Heart left ventricle (tissue), 16 donors: ENCODE data around the gene C12orf42. TPM values are rescaled to one million over a fixed set of nuclear protein-coding genes. Genes with fewer than 3 reads are reported as not detected.

Experiments
- ATAC-seq, 4 donors: fragments of 200-7000 bp; cut with Tn5 transposase; one replicate each; pipeline ENCODE4 v1.9.1; 2020 to 2022; ENCODE audit warnings: moderate library complexity in 4 of 4, mild to moderate bottlenecking in 3 of 4, moderate number of reproducible peaks in 1 of 4
- DNase-seq, 5 donors: peaks; one replicate each; pipeline ENCODE4 v3.0.0-alpha.2; 2020
- H3K27ac ChIP-seq, 12 donors: fragments of 200-600 bp; sonication (generic) in 4 of 12; one replicate each; pipeline versions ENCODE4 v1.5.0 to v1.8.0; 2016 to 2022; ENCODE audit warnings: mild to moderate bottlenecking in 2 of 12
- H3K27me3 ChIP-seq, 9 donors: fragments of 200-600 bp; sonication (generic) in 2 of 9; one replicate each; pipeline versions ENCODE4 v1.5.1 to v1.8.0; 2016 to 2022; ENCODE audit warnings: mild to moderate bottlenecking in 3 of 9
- H3K36me3 ChIP-seq, 9 donors: fragments of 200-600 bp; sonication (generic) in 2 of 9; one replicate each; pipeline versions ENCODE4 v1.5.0 to v1.8.0; 2018 to 2022; ENCODE audit warnings: mild to moderate bottlenecking in 2 of 9
- H3K4me1 ChIP-seq, 12 donors: fragments of 200-600 bp; sonication (generic) in 4 of 12; one replicate each; pipeline versions ENCODE4 v1.5.0 to v1.8.0; 2016 to 2022; ENCODE audit warnings: mild to moderate bottlenecking in 3 of 12
- H3K4me3 ChIP-seq, 12 donors: fragments of 200-600 bp; sonication (generic) in 4 of 12; one replicate each; pipeline versions ENCODE4 v1.5.0 to v1.8.0; 2017 to 2022; ENCODE audit warnings: mild to moderate bottlenecking in 9 of 12, moderate library complexity in 4 of 12
- H3K9me3 ChIP-seq, 12 donors: fragments of 200-600 bp; sonication (generic) in 4 of 12; one replicate each; pipeline versions ENCODE4 v1.5.0 to v1.8.0; 2016 to 2022; ENCODE audit warnings: mild to moderate bottlenecking in 1 of 12
- CTCF ChIP-seq, 12 donors: fragments of 200-600 bp; sonication (generic) in 4 of 12; IDR thresholded peaks; one replicate each; pipeline versions ENCODE4 v1.5.0 to v1.8.0; 2018 to 2022; ENCODE audit warnings: antibody characterized with exemption in 12 of 12, mild to moderate bottlenecking in 5 of 12
- POLR2A ChIP-seq, 2 donors: fragments of 450-650 bp; IDR thresholded peaks; one replicate each; pipeline ENCODE4 v1.6.1; 2017; ENCODE audit warnings: antibody characterized with exemption in 2 of 2, mild to moderate bottlenecking in 2 of 2, moderate library complexity in 2 of 2
- WGBS, 4 donors: extraction: QIAGEN DNeasy Blood & Tissue Kit in 2 of 4; methylation state at CpG; one replicate each; pipeline versions ENCODE4 v1.1.5 to v1.1.7; 2013 to 2018; 5-methylcytosine and 5-hydroxymethylcytosine counted together
- intact Hi-C, 10 donors: fragments of 100-400 bp; cut with DNase I; formaldehyde crosslinking; loops; one replicate each; pipeline versions ENCODE4 v1.11.1 to v1.14.2; 2022
- polyA plus RNA-seq, 2 donors: library from polyadenylated mRNA; stranded (reverse); fragments of 200-250 nt; gene quantifications; one replicate each; pipeline ENCODE4 v1.2.3, GENCODE V29; 2013
- total RNA-seq, 9 donors: library from RNA; depleted of rRNA in 2 of 9; stranded (reverse); fragments of >200 nt in 2 of 9; fragmentation: NEBNext Ultra II Directional in 3 of 9; extraction: Animal tissue kit (Norgen Biotek cat#: 25700) in 3 of 9; gene quantifications; one replicate each; pipeline versions ENCODE4 v1.1.0 to v1.2.4, GENCODE V29; 2016 to 2023
- donor health status: ischemic (EF 13 %, LVEDD 7.1; RV severe dilation, severe dysfunction).
- donor health status: healthy with polysubstance abuse.
- donor health status: DM: no; HTN: yes; CAD: no.
- donor health status: DM: no; HTN: no; CAD: no.
- donor health status: ischemic (EF 25% LVEDD 6.9; RV normal size, moderate dysfunction).
- donor health status: ischemic (EF 25% LVEDD 5.7; RV mildly dilated, moderate dysfunction).
- donor health status: healthy.
- donor health status: DM: yes; HTN: yes; CAD: no.
- donor health status: ischemic (EF 35%, LVEDD 5.7; RV mildly dilated, moderate dysfunction).
- donor health status: nonischemic (EF 11% LVEDD 7.7; RV severe dilation, severe dysfunction).
- donor health status: DM: yes; HTN: yes; CAD: no.
- donor health status: PGD.
- donor health status: ischemic (EF 29% LVEDD 5.4; RV normal size, mild dysfunction).
- donor health status: nonischemic (EF 23%, LVEDD 6.1; RV moderate dilation, normal function).

Gene C12orf42
- total and polyA plus RNA-seq, 11 donors, result not detected

GRCh38 chr12:103520686-103521215 is 25.0 kb upstream of the C12orf42 start:
- WGBS, 4 donors, result 71 to 86% (median 79%) methylated on average over 2 of the region's 2 CpGs
- intact Hi-C loops, result no loop called here

GRCh38 chr12:103519632-103520031 is 23.9 kb upstream of the C12orf42 start:
- ATAC-seq, result no peak
- intact Hi-C loops, result no loop called here

More at GRCh38 chr12:103520686-103521215, 25.0 kb upstream of the C12orf42 start:
- DNase-seq (no peak), ATAC-seq (no peak)
- Histone ChIP-seq H3K4me1 (no peaks in the 10 kb centered on the region), H3K9me3 (no peaks in the 10 kb centered on the region), H3K4me3 (no peak overlapping the region), H3K27me3 (peaks cover 0 to 3% (median 0%) of the 10 kb centered on the region in 9 donors), H3K36me3 (no peaks in the 10 kb centered on the region), H3K27ac (no peak overlapping the region)
- no peak for TF ChIP-seq CTCF (IDR thresholded peaks at IDR 0.05)
- TF ChIP-seq POLR2A (IDR thresholded peaks at IDR 0.05), result no peak

GRCh38 chr12:103518899-103519298 is 23.1 kb upstream of the C12orf42 start:
- Histone ChIP-seq H3K4me1 (no peaks in the 10 kb centered on the region), H3K4me3 (no peak overlapping the region), H3K9me3 (no peaks in the 10 kb centered on the region), H3K27me3 (peaks cover 0 to 3% (median 0%) of the 10 kb centered on the region in 9 donors), H3K27ac (no peak overlapping the region), H3K36me3 (no peaks in the 10 kb centered on the region)
- ATAC-seq (no peak), DNase-seq (no peak)
- intact Hi-C loops, result no loop called here
- TF ChIP-seq CTCF (IDR thresholded peaks at IDR 0.05) (no peak), POLR2A (IDR thresholded peaks at IDR 0.05) (no peak)
- 63 to 73% (median 68%) methylated on average over 2 of the region's 2 CpGs for WGBS, 4 donors

More at GRCh38 chr12:103519632-103520031, 23.9 kb upstream of the C12orf42 start:
- WGBS, 4 donors, result 67 to 75% (median 70%) methylated on average over 2 of the region's 2 CpGs
- Histone ChIP-seq H3K27me3 (peaks cover 0 to 3% (median 0%) of the 10 kb centered on the region in 9 donors), H3K9me3 (no peaks in the 10 kb centered on the region), H3K27ac (no peak overlapping the region), H3K36me3 (no peaks in the 10 kb centered on the region), H3K4me1 (no peaks in the 10 kb centered on the region), H3K4me3 (no peak overlapping the region)
- TF ChIP-seq CTCF (IDR thresholded peaks at IDR 0.05) (no peak), POLR2A (IDR thresholded peaks at IDR 0.05) (no peak)
- DNase-seq, result no peak

- peaks cover 0 to 3% (median 0%) of the 10 kb centered on the region in 9 donors for H3K27me3 ChIP-seq
- ATAC-seq (no peak), DNase-seq (no peak)
- TF ChIP-seq POLR2A (IDR thresholded peaks at IDR 0.05) (no peak), CTCF (IDR thresholded peaks at IDR 0.05) (no peak)
- no peaks in the 10 kb centered on the region for H3K9me3 ChIP-seq
- no peaks in the 10 kb centered on the region for H3K4me1 ChIP-seq
- 84 to 93% (median 90%) methylated on average over 3 of the region's 3 CpGs for whole genome bisulfite sequencing, 4 donors
- H3K4me3 ChIP-seq, result no peak overlapping the region
- no peaks in the 10 kb centered on the region for H3K36me3 ChIP-seq
- no peak overlapping the region for H3K27ac ChIP-seq
- intact Hi-C loops, result no loop called here
These were observed 21.4 kb upstream of the C12orf42 start for GRCh38 chr12:103517161-103517560.
